Thoracic aorta (tissue), 2 donors: ENCODE data around the gene KIFC3. TPM values are rescaled to one million over a fixed set of nuclear protein-coding genes. Genes with fewer than 3 reads are reported as not detected.
"Not testable (repeated sequence)": the region's sequence is repeated elsewhere in the genome, so short reads cannot be mapped to it uniquely, and the experiment has no call there.

ENCODE experiments used
- ATAC-seq: fragments of 150-250 bp; one replicate; pipeline ENCODE4 v1.8.0; 2017; ENCODE audit warnings: low read depth; ENCODE audit not compliant: insufficient number of reproducible peaks, low FRiP score
- DNase-seq: peaks from one replicate; pipeline ENCODE4 v3.0.0-alpha.2; 2020; ENCODE audit warnings: low spot score
- H3K27ac ChIP-seq, 2 donors: fragments of 200-600 bp; sonication (generic); 1 replicate in 1 of 2; 2 replicates in 1 of 2; pipeline ENCODE4 v1.5.1; 2016; ENCODE audit warnings: mild to moderate bottlenecking in 2 of 2, moderate library complexity in 2 of 2
- H3K27me3 ChIP-seq: fragments of 200-600 bp; sonication (generic); replicated peaks from 2 replicates; pipeline ENCODE4 v1.6.0; 2016; ENCODE audit warnings: mild to moderate bottlenecking; ENCODE audit not compliant: insufficient read depth
- H3K36me3 ChIP-seq: fragments of 200-600 bp; sonication (generic); one replicate; pipeline ENCODE4 v1.5.1; 2016
- H3K4me1 ChIP-seq, 2 donors: fragments of 200-600 bp; sonication (generic); 1 replicate in 1 of 2; 2 replicates in 1 of 2; pipeline versions ENCODE4 v1.5.1 to v1.6.0; 2016; ENCODE audit warnings: low read depth in 2 of 2, mild to moderate bottlenecking in 1 of 2; ENCODE audit not compliant: control insufficient read depth in 1 of 2
- H3K4me3 ChIP-seq: fragments of 200-600 bp; sonication (generic); 2 replicates; pipeline ENCODE4 v1.5.1; 2016; ENCODE audit warnings: mild to moderate bottlenecking
- H3K9me3 ChIP-seq: fragments of 200-600 bp; sonication (generic); 2 replicates; pipeline ENCODE4 v1.5.1; 2016
- total RNA-seq, 2 donors: library from RNA; depleted of rRNA; stranded (reverse); fragments of >200 nt; gene quantifications; one replicate each; pipeline versions ENCODE4 v1.1.0 to v1.2.3, GENCODE V29; 2016
- TF ChIP-seq, protein P1 (sequence below): fragments of 200-600 bp; sonication (generic); IDR thresholded peaks from one replicate; pipeline ENCODE4 v1.5.1; 2019; ENCODE audit warnings: antibody characterized with exemption

Gene KIFC3
- total RNA-seq, 2 donors from 2014 or later = 109 to 123 TPM

GRCh38 chr16:57732714-57733113 lies 69.6 kb downstream of the KIFC3 start:
- no peaks in the 10 kb centered on the region for H3K27me3 ChIP-seq
- no peaks in the 10 kb centered on the region for H3K36me3 ChIP-seq
- no peak for DNase-seq
- peak overlapping the region in 1 of 2 donors; percentile 48 for H3K27ac ChIP-seq
- peaks cover 7 to 23% of the 10 kb centered on the region in 2 donors for H3K4me1 ChIP-seq
- no peaks in the 10 kb centered on the region for H3K9me3 ChIP-seq
- TF ChIP-seq, protein P1, sequence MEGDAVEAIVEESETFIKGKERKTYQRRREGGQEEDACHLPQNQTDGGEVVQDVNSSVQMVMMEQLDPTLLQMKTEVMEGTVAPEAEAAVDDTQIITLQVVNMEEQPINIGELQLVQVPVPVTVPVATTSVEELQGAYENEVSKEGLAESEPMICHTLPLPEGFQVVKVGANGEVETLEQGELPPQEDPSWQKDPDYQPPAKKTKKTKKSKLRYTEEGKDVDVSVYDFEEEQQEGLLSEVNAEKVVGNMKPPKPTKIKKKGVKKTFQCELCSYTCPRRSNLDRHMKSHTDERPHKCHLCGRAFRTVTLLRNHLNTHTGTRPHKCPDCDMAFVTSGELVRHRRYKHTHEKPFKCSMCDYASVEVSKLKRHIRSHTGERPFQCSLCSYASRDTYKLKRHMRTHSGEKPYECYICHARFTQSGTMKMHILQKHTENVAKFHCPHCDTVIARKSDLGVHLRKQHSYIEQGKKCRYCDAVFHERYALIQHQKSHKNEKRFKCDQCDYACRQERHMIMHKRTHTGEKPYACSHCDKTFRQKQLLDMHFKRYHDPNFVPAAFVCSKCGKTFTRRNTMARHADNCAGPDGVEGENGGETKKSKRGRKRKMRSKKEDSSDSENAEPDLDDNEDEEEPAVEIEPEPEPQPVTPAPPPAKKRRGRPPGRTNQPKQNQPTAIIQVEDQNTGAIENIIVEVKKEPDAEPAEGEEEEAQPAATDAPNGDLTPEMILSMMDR = no peak
- no peak for ATAC-seq
- H3K4me3 ChIP-seq = no peak overlapping the region

- no peaks in the 10 kb centered on the region for H3K9me3 ChIP-seq
- TF ChIP-seq, protein P1 = no peak
- H3K36me3 ChIP-seq = no peaks in the 10 kb centered on the region
- peak overlapping the region in 1 of 2 donors; percentile 48 for H3K27ac ChIP-seq
- no peak overlapping the region for H3K4me3 ChIP-seq
- H3K4me1 ChIP-seq = peaks cover 6 to 20% of the 10 kb centered on the region in 2 donors
- DNase-seq (no peak), ATAC-seq (no peak)
- H3K27me3 ChIP-seq = no peaks in the 10 kb centered on the region
Observed at GRCh38 chr16:57732037-57732436, 70.3 kb downstream of the KIFC3 start.

DNA sequence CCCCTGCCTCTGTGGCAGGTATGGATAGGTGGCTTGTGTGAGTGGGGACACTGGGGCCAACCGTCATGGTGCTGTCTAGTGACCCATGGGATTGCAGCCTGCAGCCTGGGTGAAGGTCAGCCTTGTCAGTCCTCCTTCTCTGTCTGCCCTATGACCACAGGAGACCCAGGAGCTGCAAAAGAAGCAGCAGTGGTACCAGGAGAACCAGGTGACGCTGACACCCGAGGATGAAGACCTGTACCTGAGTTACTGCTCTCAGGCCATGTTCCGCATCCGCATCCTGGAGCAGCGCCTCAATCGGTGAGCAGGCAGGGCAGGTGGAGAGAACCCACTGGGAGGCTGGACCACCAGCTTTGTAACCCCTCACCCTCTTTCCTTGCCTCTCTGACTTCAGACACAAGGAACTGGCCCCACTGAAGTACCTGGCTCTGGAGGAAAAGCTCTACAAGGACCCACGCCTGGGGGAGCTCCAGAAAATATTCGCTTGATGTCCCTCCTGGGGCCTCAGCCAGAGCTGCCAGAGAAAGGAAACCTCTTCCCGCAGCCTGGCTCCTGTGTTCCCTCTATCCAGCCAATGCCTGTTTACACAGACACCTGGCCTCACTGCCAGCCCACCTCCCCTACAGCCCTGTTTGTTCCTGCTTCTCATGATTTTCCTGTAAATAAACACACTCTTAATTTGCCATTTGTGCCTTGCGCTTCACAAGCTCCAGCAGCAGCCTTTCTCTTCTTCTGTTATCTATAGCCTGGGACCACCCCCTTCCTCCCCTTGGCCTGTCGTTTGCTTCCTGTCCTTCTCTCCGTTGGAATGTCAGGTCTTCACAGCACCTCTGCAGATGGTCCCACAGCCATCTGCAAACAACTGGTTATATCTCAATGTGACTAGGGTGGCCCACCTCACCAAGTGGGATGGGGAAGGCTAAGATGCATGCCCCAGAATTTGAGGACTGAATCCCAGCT lies 71.2 kb downstream of the KIFC3 start:
- ATAC-seq = no peak
- TF ChIP-seq, protein P1 = no peak

GRCh38 chr16:57729852-57730251 lies 72.4 kb downstream of the KIFC3 start:
- not testable (repeated sequence) for H3K27ac ChIP-seq, H3K27me3 ChIP-seq, H3K4me3 ChIP-seq, H3K36me3 ChIP-seq, ATAC-seq, DNase-seq, H3K9me3 ChIP-seq, H3K4me1 ChIP-seq

More for the DNA sequence above, 71.2 kb downstream of the KIFC3 start:
- no peak overlapping the region for H3K27ac ChIP-seq
- peaks cover 3 to 10% of the 10 kb centered on the region in 2 donors for H3K4me1 ChIP-seq
- H3K36me3 ChIP-seq = no peaks in the 10 kb centered on the region
- no peak for DNase-seq
- no peak overlapping the region for H3K4me3 ChIP-seq
- H3K27me3 ChIP-seq = no peaks in the 10 kb centered on the region
- H3K9me3 ChIP-seq = no peaks in the 10 kb centered on the region

GRCh38 chr16:57729182-57729484 lies 73.2 kb downstream of the KIFC3 start:
- H3K27ac ChIP-seq = no peak overlapping the region
- H3K4me3 ChIP-seq = no peak overlapping the region
- TF ChIP-seq, protein P1 = no peak
- H3K27me3 ChIP-seq = no peaks in the 10 kb centered on the region
- no peaks in the 10 kb centered on the region for H3K36me3 ChIP-seq
- DNase-seq = no peak
- peaks cover 0 to under 1% of the 10 kb centered on the region in 2 donors for H3K4me1 ChIP-seq
- ATAC-seq = no peak
- H3K9me3 ChIP-seq = no peaks in the 10 kb centered on the region
